HG03025 (cell line): ENCODE measurements around the gene PRDM2.

Experiments
- ATAC-seq: cut with Tn5 transposase; IDR thresholded peaks from one replicate; pipeline ENCODE4 v1.9.1; 2021; ENCODE audit warnings: mild to moderate bottlenecking, moderate library complexity; ENCODE audit not compliant: unreplicated experiment, low FRiP score

PRDM2 gene

GRCh38 chr1:13732971-13733667, 33.1 kb downstream of the PRDM2 start:
- ATAC-seq: no peak

GRCh38 chr1:13733711-13734110, 33.7 kb downstream of the PRDM2 start:
- no peak for ATAC-seq

DNA sequence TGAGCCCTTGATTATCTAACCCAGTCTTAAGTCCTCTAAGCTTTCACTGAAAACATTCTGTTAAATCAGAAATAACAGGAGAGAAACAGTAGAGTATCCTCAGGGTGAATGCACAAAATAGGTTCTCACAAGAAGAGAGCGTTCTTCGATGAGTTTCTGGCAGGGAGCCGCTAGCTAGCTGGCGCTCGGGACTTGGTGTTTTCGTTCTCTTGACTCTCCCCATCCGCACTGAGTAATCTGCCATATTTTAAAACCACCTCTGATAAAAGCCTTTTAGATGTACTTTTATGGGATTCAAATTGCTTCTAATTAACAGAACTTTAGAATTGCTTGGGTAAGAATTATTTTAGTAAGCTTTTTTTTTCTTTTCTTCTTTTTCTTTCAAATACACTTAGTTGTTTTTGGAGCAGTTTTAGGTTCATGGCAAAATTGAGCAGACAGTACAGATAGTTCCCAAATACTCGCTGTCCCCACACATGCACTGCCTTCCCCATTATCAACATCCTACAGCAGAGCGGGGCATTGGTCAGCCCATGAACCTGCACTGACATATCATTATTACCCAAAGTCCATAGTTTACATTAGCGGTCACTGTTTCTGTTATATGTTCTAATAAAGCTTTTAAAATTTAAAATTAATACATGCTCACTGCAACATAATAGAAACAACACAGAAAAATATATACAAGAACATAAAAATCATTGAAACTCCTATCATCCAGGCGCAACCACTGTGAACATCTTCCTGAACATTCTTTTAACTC, 35.4 kb downstream of the PRDM2 start:
- ATAC-seq: no peak

DNA sequence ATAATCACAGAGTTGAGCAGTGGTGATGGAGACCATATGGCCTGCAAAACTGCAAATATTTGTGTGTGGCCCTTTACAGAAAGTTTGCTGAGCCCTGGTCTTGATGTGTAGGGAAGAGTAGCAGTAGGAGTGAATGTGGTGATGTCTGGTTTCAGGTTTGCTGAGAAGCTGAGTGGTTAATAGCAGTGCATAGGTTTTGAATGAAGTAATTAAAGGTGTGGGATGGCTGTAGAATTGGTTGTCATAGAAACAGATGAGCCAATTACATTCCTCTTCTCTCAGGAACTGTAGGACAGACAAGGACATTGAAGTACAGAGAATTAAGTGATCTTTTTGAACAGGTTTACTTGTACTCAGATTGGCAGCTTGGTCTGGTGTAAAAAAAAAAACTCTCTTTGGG, 37.4 kb downstream of the PRDM2 start:
- no peak for ATAC-seq

DNA sequence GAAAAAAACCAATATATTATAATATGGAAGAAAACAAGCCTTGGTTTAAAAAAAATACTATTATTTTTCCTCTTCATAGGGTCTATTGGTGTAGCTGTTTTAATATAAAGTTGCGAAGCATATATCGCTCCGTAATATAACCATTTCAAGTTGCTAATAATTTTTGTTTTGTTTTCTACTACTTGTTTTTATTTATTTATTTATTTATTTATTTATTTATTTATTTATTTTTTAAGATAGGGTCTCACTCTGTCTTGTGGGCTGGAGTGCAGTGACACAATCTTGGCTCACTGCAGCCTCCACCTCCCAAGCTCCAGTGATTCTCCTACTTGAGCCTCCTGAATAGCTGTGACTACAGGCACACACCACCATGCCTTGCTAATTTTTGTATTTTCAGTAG, 46.4 kb downstream of the PRDM2 start:
- ATAC-seq: no peak

- peak; percentile 75 for ATAC-seq
Measured at GRCh38 chr1:13748610-13749505, 48.9 kb downstream of the PRDM2 start.

DNA sequence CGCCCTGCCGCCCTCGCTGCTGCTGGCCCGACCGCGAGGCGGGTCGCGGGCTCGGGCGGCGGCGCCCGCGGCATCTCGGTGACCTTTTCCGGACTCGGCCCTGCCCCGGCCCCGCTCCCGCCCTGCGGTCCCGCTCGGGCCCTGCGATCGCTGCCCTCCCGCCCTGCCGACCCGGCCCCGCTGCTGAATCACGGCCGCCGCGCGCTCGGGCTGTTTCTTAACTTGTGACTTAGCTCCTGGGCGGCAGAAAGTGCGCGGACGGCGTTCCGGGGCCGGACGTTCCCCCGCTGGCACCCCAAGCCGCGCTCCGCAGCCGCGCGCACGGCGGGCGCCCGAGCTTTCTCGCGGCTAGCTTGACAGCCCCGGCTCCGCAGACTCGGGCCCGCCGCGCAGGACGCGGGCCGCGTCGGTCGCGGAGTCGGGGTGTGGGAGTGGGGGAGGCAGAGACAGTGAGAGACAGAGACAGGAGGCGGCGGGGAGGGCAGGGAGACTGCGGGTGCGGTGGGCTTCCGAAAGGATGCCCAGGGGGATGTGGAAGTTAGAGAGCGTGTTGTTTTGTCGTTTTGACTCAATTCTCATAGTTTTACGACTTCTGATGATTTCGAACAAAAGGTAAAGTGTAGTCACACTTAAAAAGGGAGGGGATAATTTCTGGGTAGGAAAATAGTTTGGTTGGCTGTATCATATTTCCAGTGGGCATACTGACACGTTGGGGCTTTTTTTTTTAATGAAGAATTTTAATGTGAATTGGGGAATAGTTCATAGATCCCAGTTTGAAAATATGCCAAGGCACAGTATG, 49.8 kb downstream of the PRDM2 start:
- ATAC-seq: peak; percentile 31

DNA sequence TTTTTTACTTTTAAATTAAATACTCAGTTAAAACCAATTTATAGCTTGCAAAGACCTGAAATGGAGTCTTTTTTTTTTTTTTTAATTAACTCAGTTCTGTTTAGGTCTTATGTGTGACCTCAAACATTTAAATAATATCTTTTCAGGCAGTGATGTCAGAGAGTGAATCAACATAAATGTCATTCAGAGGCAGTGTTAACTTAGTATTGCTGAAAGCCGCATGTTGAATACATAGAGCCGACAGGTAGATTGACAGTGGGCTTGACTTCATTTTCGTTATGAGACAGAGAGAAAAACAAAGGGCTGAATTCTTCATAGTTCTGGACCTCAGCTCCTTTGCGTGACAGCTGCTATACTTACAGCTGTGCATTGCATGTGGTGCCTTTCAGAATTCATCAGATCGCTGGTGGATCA, 51.5 kb downstream of the PRDM2 start:
- ATAC-seq: no peak

GRCh38 chr1:13751985-13752384, 52.0 kb downstream of the PRDM2 start:
- no peak for ATAC-seq

DNA sequence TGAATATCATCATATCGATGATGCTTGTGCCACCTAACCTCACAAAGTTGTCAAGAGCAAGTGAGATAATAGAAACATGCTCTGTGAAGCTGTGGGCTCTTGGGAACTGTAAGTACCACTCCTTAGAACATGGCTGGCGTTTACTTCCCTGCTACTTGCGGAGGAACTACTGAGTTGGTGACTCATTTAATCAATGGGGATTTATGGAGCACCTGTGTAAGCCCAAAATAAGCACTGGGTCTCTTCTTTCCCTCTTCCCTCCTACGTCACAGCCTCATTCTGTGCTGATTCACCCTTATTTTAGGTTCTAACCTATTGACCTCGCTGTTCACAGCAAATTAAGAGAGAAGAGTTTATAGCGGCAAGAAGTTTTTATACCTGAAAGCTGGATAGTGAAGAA, 52.9 kb downstream of the PRDM2 start:
- ATAC-seq: no peak

DNA sequence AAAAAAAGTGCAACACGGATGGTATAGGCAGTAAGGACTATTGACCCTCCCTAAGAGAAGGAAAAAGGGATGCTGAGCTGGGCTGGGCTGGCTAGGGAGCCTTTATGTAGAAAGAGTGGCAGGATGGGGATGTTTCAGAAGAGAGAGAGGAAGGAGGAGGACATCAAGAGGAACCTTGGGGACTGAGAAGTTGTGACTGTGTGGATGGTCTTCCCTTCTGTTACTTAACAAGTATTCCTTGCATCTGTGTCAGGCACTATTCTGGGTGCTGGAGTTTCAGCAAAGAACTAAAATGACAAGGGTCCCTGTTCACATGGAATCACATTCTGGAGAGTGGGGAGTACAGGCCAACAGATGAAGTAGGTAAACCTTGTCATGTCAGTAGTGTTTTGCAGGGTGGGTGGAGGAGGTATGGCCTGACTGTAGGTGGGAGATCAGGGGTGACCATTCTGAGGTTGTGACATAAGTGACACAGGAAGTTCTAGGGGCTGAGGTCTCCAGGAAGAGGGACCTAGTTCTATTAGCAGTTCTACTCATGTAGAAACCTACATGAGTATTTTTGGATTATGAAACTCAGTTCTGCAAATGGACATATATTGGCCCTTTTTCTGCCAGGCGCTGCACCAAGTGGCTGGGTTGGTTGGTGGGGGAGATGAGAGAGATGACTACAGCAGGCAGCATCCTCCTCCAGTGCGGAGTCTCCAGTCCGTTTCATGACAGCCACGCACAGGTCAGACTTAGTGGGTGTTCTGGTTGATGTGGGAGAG, 53.8 kb downstream of the PRDM2 start:
- no peak for ATAC-seq

DNA sequence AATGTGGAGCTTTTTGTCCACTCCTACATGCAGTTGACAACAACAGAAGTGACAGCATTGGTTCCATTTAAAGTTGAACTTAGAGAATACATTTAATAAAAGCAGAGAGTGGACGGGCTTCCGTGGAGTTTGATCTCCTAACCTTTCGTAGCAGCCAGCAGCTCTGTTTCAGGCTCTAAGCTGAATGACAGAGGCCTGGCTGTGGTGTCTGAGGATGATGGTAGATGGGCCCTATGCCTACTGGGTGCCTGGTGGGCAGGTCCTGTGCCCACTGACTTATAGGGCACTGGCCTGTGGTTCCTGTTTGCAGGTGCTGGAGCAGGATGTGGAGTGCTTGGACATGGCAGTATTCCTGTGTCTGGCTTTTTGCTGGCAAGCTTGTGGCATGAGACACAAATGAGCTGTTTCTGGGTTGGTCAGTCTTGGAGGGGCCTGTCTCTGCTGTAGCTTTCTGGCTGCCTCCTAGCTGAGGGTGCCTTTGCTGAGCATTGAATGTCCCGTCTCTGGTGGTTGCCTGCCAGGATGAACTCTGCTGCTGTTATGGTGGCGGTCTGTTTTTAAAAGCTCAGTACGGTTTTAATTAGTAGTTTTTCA, 54.6 kb downstream of the PRDM2 start:
- no peak for ATAC-seq

- no peak for ATAC-seq
Measured at GRCh38 chr1:13756557-13757315, 56.7 kb downstream of the PRDM2 start.

- ATAC-seq: no peak
Measured at GRCh38 chr1:13757693-13758092, 57.7 kb downstream of the PRDM2 start.

GRCh38 chr1:13759072-13759471, 59.1 kb downstream of the PRDM2 start:
- ATAC-seq: no peak

- no peak for ATAC-seq
Measured at GRCh38 chr1:13760340-13760739, 60.4 kb downstream of the PRDM2 start.

DNA sequence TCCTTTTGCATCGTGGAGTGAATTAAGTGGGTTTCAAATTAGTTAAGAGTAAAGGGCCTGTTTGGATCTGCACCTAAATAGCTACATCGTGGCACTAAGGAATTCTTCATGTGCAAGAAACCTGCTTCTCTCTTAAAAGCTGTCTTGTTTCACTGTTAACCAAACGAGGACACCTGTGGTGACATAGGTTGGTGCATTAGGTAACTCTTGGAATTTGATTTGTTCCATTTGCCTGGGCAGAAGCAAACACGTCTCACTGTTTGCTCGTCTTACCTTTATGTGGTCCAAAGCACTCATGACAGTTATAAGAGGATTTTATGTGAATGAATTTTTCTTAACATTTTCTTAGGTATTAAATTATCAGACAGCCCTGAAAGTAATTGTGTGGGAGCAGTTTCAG, 60.9 kb downstream of the PRDM2 start:
- no peak for ATAC-seq

GRCh38 chr1:13761883-13762282, 61.9 kb downstream of the PRDM2 start:
- ATAC-seq: no peak

GRCh38 chr1:13762642-13763041, 62.7 kb downstream of the PRDM2 start:
- no peak for ATAC-seq
